CD4-positive, alpha-beta T cell treated with Interferon gamma for 1 hour (primary cell): ENCODE measurements around the gene ZSWIM8.

Experiments
- DNase-seq: peaks from one replicate; pipeline ENCODE4 v3.0.0-alpha.2; 2020

Gene ZSWIM8

GRCh38 chr10:73797324-73798025 lies 12.1 kb downstream of the ZSWIM8 start:
- DNase-seq, result no peak

GRCh38 chr10:73798087-73798486 lies 12.7 kb downstream of the ZSWIM8 start:
- no peak for DNase-seq

DNA sequence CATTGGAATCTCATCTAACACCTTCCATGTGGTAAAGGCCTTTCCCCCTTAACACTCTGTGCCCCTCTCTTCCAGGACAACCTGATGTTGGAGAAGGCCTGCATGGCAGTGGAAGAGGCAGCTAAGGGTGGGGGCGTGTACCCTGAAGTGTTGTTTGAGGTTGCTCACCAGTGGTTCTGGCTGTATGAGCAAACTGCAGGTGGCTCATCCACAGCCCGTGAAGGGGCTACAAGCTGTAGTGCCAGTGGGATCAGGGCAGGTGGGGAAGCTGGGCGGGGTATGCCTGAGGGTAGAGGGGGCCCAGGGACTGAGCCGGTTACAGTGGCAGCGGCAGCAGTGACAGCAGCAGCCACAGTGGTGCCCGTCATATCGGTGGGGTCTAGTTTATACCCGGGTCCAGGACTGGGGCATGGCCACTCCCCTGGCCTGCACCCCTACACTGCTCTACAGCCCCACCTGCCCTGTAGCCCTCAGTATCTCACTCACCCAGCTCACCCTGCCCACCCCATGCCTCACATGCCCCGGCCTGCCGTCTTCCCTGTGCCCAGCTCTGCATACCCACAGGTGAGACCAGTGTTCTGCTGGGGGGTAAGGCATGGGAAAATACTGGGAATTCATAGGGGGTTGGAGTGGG lies 13.6 kb downstream of the ZSWIM8 start:
- DNase-seq, result no peak

DNA sequence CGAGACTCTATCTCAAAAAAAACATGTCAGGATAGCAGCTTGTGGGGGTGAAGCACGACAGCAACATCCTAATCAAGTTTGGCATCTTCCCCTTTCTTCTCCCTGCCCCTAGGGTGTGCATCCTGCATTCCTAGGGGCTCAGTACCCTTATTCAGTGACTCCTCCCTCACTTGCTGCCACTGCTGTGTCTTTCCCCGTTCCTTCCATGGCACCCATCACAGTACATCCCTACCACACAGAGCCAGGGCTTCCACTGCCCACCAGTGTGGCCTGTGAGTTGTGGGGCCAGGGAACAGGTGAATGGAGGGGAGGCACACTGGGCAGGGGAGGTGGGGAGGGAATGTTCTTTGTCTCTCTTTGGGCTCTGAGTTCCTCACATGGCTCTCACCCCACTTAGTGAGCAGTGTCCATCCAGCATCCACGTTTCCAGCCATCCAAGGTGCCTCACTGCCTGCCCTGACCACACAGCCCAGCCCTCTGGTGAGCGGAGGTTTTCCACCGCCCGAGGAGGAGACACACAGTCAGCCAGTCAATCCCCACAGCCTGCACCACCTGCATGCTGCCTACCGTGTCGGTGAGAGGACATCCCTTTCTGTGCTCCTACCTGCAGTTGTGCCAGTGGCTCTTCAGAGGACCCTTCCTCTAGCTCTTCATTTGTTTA lies 14.6 kb downstream of the ZSWIM8 start:
- no peak for DNase-seq

- no peak for DNase-seq
Observed at GRCh38 chr10:73800560-73801252, 15.3 kb downstream of the ZSWIM8 start.

DNA sequence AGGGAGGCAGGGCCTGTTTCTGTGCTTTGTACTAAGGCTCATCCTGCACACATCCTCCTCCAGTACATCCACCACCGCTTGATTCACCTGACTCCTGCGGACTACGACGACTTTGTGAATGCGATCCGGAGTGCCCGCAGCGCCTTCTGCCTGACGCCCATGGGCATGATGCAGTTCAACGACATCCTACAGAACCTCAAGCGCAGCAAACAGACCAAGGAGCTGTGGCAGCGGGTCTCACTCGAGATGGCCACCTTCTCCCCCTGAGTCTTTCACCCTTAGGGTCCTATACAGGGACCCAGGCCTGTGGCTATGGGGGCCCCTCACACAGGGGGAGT lies 15.8 kb downstream of the ZSWIM8 start:
- DNase-seq, result no peak

- DNase-seq, result no peak
Observed at GRCh38 chr10:73802276-73802991, 17.0 kb downstream of the ZSWIM8 start.

- DNase-seq, result no peak
Observed at GRCh38 chr10:73803680-73804286, 18.4 kb downstream of the ZSWIM8 start.

GRCh38 chr10:73806176-73806950 lies 21.0 kb downstream of the ZSWIM8 start:
- DNase-seq, result no peak

- DNase-seq, result no peak
Observed at GRCh38 chr10:73807471-73807870, 22.1 kb downstream of the ZSWIM8 start.

GRCh38 chr10:73808021-73808815 lies 22.8 kb downstream of the ZSWIM8 start:
- no peak for DNase-seq

- no peak for DNase-seq
Observed at GRCh38 chr10:73809061-73809818, 23.8 kb downstream of the ZSWIM8 start.

DNA sequence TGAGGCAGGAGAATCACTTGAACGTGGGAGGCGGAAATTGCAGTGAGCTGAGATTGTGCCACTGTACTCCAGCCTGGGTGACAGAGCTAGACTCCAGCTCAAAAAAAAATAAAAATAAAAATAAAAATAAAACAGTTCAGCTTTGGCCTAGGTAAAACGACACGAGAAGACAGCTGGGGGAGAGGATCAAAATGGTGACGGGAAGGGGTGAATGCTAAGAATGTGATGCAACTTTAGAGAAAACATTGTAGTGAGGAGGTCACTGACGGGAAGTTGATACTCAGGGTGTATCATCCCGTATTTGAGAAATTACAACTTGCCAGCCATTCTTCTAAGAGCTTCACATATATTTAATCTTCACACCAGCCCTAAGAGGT lies 24.9 kb downstream of the ZSWIM8 start:
- no peak for DNase-seq

GRCh38 chr10:73810735-73811465 lies 25.5 kb downstream of the ZSWIM8 start:
- peak; percentile 69 for DNase-seq

DNA sequence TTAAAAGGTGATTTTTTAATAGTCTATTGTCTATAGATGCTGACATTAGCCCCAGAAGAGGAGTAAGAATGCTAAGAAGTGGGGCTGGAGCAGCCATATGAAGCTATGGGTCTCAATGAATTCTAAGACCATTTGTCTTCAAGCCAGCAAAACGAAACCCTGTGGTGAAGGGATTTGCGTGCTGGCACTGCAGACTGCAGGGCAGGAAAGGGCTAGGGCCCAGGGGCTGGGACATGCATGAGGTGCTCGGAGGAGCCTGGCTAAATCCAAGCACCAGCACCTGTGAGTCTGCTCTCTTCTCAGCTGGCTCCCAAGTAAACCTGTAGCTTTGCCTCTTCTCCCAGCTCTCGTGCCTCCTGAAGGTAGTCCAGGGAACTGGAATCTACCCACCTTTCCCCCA lies 27.3 kb downstream of the ZSWIM8 start:
- no peak for DNase-seq

GRCh38 chr10:73813333-73813732 lies 27.9 kb downstream of the ZSWIM8 start:
- no peak for DNase-seq

- DNase-seq, result no peak
Observed at GRCh38 chr10:73814276-73814895, 29.0 kb downstream of the ZSWIM8 start.

DNA sequence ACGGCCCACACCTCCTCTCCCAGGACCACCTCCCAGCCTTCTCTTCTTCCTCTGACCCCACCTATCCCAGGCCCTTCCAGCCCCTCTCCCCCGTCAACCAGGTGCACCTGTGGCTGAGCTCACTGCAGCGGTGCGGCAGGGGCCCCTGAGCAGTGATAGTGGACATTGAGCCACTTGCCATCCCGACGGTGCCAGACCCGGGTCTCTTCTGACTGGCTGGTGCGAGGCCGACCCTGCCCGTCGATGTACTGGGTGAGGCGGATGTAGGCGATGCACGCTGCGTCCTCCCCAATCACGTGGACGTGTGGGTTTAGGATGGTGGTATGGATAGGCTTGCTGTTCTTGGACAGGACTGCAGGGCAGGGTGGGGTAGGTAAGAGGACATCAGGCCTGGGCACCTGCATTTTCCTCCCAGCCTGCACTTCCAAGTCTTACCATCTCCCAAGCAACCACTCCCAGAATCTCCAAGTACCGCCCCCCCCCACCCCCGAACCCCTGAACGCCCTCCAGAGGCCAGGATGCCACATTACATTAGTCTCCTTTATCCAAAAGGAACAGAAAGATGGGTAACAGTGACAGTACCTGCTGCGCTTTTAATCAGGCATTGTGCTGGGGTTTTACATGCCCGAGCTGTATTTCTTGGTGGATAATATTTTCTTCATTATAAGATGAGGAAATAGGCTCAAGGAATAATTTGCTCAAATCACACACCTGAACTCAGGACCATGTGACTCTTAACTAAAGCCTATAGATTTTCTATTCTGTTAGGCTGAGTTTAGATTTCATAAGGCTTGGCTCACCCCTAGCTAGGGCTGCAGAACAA lies 29.7 kb downstream of the ZSWIM8 start:
- no peak for DNase-seq
